ENCODE data around the gene COQ3.

Gene COQ3

DNA sequence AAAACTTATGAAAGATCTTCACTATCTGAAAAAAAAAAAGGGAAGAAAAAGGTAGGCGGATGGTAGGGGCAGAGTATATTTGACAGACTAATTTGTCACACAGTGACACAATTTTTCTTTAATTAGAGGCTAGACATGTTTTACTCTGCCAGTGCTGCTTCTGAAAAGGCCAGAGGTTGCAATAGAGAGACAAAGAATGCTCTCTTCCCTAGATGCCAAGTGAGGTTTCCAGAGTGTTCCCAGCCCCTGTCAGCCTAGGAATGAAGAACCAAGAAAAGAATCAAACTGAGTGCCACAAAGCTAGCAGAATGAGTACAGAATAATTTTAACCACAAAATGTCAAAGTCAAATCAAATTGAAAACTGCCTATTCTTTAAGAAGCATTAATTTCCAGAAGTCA lies 18.1 kb upstream of the COQ3 start:
- TF ChIP-seq SIN3A (IDR thresholded peaks at IDR 0.05; ENCODE audit: borderline replicate concordance, insufficient read depth, low read length) (no peak), FOXP2 (optimal IDR thresholded peaks at IDR 0.05; ENCODE audit: borderline replicate concordance, extremely low read depth, extremely low read length, insufficient read depth) (no peak), TAF1 (IDR thresholded peaks at IDR 0.05; ENCODE audit: borderline replicate concordance, insufficient read depth, low read length) (no peak), POLR2AphosphoS5 (IDR thresholded peaks at IDR 0.05; ENCODE audit: low read depth, low read length) (no peak)
- TF ChIP-seq, protein P1, sequence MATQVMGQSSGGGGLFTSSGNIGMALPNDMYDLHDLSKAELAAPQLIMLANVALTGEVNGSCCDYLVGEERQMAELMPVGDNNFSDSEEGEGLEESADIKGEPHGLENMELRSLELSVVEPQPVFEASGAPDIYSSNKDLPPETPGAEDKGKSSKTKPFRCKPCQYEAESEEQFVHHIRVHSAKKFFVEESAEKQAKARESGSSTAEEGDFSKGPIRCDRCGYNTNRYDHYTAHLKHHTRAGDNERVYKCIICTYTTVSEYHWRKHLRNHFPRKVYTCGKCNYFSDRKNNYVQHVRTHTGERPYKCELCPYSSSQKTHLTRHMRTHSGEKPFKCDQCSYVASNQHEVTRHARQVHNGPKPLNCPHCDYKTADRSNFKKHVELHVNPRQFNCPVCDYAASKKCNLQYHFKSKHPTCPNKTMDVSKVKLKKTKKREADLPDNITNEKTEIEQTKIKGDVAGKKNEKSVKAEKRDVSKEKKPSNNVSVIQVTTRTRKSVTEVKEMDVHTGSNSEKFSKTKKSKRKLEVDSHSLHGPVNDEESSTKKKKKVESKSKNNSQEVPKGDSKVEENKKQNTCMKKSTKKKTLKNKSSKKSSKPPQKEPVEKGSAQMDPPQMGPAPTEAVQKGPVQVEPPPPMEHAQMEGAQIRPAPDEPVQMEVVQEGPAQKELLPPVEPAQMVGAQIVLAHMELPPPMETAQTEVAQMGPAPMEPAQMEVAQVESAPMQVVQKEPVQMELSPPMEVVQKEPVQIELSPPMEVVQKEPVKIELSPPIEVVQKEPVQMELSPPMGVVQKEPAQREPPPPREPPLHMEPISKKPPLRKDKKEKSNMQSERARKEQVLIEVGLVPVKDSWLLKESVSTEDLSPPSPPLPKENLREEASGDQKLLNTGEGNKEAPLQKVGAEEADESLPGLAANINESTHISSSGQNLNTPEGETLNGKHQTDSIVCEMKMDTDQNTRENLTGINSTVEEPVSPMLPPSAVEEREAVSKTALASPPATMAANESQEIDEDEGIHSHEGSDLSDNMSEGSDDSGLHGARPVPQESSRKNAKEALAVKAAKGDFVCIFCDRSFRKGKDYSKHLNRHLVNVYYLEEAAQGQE (IDR thresholded peaks at IDR 0.05; ENCODE audit: insufficient read depth in 1 of 2, low read depth in 2 of 2, low read length in 2 of 2), result no peak

DNA sequence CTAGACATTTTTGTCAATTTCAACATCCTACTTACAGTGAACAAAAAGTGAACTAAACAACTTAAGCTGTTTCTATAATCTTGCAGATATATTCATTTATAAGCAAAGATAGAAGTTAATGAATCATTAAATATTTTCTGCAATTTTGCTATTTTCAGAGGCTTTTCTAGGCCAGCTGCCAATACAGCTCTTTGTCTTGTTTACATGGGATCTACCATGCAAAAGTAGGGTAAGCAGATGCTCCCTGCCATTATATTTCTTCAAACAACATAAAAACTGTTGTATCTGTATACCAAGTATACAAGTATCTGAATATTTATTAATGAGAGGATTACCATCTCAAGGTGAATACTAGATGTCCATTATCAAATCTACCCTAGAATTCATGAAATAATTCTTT lies 15.7 kb upstream of the COQ3 start:
- TF ChIP-seq TAF1 (IDR thresholded peaks at IDR 0.05; ENCODE audit: borderline replicate concordance, insufficient read depth, low read length) (no peak), POLR2AphosphoS5 (IDR thresholded peaks at IDR 0.05; ENCODE audit: low read depth, low read length) (no peak), FOXP2 (optimal IDR thresholded peaks at IDR 0.05; ENCODE audit: borderline replicate concordance, extremely low read depth, extremely low read length, insufficient read depth) (no peak), SIN3A (IDR thresholded peaks at IDR 0.05; ENCODE audit: borderline replicate concordance, insufficient read depth, low read length) (no peak)
- TF ChIP-seq, protein P1 (IDR thresholded peaks at IDR 0.05; ENCODE audit: insufficient read depth in 1 of 2, low read depth in 2 of 2, low read length in 2 of 2), result no peak

DNA sequence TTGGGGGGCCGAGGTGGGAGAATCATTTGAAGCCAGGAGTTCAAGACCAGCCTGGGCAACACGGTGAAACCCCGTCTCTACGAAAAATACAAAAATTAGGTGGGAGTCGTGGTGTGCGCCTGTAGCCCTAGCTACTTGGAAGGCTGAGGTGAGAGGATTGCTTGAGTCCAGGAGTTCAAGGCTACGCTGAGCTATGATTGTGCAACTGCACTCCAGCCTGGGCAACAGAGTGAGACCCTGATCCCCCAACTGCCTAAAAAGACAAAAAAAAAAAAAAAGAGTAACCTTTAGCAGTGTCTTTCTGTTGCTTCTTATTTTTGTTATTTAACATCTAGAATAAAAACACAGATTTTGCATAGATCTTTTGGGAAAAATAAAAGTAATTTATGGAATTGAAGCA lies 13.1 kb upstream of the COQ3 start:
- TF ChIP-seq FOXP2 (optimal IDR thresholded peaks at IDR 0.05; ENCODE audit: borderline replicate concordance, extremely low read depth, extremely low read length, insufficient read depth), result no peak
- TF ChIP-seq, protein P1 (IDR thresholded peaks at IDR 0.05; ENCODE audit: insufficient read depth in 1 of 2, low read depth in 2 of 2, low read length in 2 of 2), result no peak
- no peak for TF ChIP-seq SIN3A (IDR thresholded peaks at IDR 0.05; ENCODE audit: borderline replicate concordance, insufficient read depth, low read length)
- TF ChIP-seq TAF1 (IDR thresholded peaks at IDR 0.05; ENCODE audit: borderline replicate concordance, insufficient read depth, low read length), result no peak
- TF ChIP-seq POLR2AphosphoS5 (IDR thresholded peaks at IDR 0.05; ENCODE audit: low read depth, low read length), result no peak

DNA sequence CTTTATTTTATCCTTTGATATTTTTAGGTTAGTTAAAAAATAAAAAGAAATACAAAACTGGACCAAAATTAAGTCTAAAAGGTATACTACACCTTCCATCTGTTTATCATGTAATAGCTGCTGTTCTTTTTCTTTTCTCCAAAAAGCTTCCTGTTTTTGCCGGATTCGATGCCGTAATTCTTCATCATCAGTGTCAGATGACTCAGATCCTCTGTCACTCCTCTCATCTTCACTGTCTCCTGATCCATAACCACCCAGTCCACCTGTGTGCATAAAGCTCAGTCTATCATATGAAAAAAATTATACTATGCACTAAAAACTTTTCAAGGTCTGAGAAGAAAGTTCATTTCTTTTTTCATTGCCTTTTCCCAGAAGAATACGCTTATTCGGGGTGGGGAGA lies 8.5 kb upstream of the COQ3 start:
- TF ChIP-seq FOXP2 (optimal IDR thresholded peaks at IDR 0.05; ENCODE audit: borderline replicate concordance, extremely low read depth, extremely low read length, insufficient read depth), result no peak

DNA sequence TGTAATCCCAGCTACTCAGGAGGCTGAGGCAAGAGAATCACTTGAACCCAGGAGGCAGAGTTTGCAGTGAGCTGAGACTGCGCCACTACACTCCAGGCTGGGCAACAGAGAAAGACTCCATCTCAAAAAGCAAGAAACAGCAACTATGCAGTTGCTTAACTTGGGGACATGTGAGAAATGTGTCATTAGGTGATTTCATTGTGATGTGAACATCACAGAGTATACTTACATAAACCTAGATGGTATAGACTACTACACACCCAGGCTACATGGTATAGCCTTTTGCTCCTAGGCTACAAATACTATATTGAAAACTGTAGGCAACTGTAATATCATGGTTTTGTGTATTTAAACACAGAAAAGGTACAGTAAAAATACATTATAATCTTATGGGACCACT lies 3.3 kb upstream of the COQ3 start:
- TF ChIP-seq SIN3A (IDR thresholded peaks at IDR 0.05; ENCODE audit: borderline replicate concordance, insufficient read depth, low read length) (no peak), POLR2AphosphoS5 (IDR thresholded peaks at IDR 0.05; ENCODE audit: low read depth, low read length) (no peak), TAF1 (IDR thresholded peaks at IDR 0.05; ENCODE audit: borderline replicate concordance, insufficient read depth, low read length) (no peak), FOXP2 (optimal IDR thresholded peaks at IDR 0.05; ENCODE audit: borderline replicate concordance, extremely low read depth, extremely low read length, insufficient read depth) (no peak)
- TF ChIP-seq, protein P1 (IDR thresholded peaks at IDR 0.05; ENCODE audit: insufficient read depth in 1 of 2, low read depth in 2 of 2, low read length in 2 of 2), result no peak

Measured in PFSK-1 (cell line).